Loucy (cell line): Measurements from ENCODE around the gene CCDC107.

Source experiments
- EZH2phosphoT487 ChIP-seq: fragments of 200-600 bp; IDR thresholded peaks from 2 replicates; pipeline ENCODE4 v1.6.1; 2018; ENCODE audit warnings: antibody characterized with exemption, mild to moderate bottlenecking, moderate library complexity, borderline replicate concordance
- TF ChIP-seq, protein P1 (sequence below): fragments of 200-600 bp; sonication (generic); conservative IDR thresholded peaks from 2 replicates; pipeline ENCODE4 v1.5.1; 2014; ENCODE audit warnings: mild to moderate bottlenecking, antibody characterized with exemption, low read length

GRCh38 chr9:35661756-35662350 is 3.8 kb downstream of the CCDC107 start:
- TF ChIP-seq, protein P1, sequence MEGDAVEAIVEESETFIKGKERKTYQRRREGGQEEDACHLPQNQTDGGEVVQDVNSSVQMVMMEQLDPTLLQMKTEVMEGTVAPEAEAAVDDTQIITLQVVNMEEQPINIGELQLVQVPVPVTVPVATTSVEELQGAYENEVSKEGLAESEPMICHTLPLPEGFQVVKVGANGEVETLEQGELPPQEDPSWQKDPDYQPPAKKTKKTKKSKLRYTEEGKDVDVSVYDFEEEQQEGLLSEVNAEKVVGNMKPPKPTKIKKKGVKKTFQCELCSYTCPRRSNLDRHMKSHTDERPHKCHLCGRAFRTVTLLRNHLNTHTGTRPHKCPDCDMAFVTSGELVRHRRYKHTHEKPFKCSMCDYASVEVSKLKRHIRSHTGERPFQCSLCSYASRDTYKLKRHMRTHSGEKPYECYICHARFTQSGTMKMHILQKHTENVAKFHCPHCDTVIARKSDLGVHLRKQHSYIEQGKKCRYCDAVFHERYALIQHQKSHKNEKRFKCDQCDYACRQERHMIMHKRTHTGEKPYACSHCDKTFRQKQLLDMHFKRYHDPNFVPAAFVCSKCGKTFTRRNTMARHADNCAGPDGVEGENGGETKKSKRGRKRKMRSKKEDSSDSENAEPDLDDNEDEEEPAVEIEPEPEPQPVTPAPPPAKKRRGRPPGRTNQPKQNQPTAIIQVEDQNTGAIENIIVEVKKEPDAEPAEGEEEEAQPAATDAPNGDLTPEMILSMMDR: no peak
- TF ChIP-seq EZH2phosphoT487: no peak
